PC-9 (cell line): ENCODE results near the gene TMEM214. TPM values are rescaled to one million over a fixed set of nuclear protein-coding genes. Genes with fewer than 3 reads are reported as not detected.

Experiments used
- BruUV-seq: library from RNA; stranded (reverse); fragments of 400-500 nt; replicated peaks from 2 replicates; lab custom pipeline; 2021; lab: Mats Ljungman, UMichigan
- CTCF ChIA-PET: fragments of 300-600 bp; sonication (Branson Sonifier 250); formaldehyde crosslinking; loops from one replicate; lab custom pipeline; 2022; ENCODE audit warnings: antibody characterized with exemption; lab: Charles Lee
- POLR2A ChIA-PET: fragments of 300-600 bp; sonication (Branson Sonifier 250); formaldehyde crosslinking; loops from one replicate; lab custom pipeline; 2022; ENCODE audit warnings: antibody characterized with exemption; ENCODE audit not compliant: unreplicated experiment; lab: Charles Lee
- DNase-seq, 2 experiments: peaks; one replicate each; pipeline versions ENCODE4 v3.0.0 to v3.0.0-alpha.2; 2015 to 2022; ENCODE audit warnings: mixed read lengths in 1 of 2
- H2AFZ ChIP-seq: fragments of 200-600 bp; sonication (generic); 2 replicates; pipeline ENCODE4 v1.8.1; 2017; ENCODE audit warnings: antibody characterized with exemption
- H3F3A ChIP-seq: fragments of 200-600 bp; sonication (generic); 2 replicates; pipeline ENCODE4 v1.8.1; 2017; ENCODE audit warnings: antibody characterized with exemption, mild to moderate bottlenecking, low read depth; ENCODE audit not compliant: insufficient read depth
- H3K27ac ChIP-seq: fragments of 200-600 bp; sonication (generic); 2 replicates; pipeline ENCODE4 v1.6.1; 2016; ENCODE audit warnings: mixed run types
- H3K27me3 ChIP-seq: fragments of 200-600 bp; sonication (generic); 2 replicates; pipeline ENCODE4 v1.6.1; 2016; ENCODE audit warnings: low read depth, mixed run types; ENCODE audit not compliant: insufficient read depth
- H3K36me3 ChIP-seq: fragments of 200-600 bp; sonication (generic); 2 replicates; pipeline ENCODE4 v1.6.1; 2016; ENCODE audit warnings: low read depth, mixed run types
- H3K4me1 ChIP-seq: fragments of 200-600 bp; sonication (generic); replicated peaks from 2 replicates; pipeline ENCODE4 v1.6.1; 2016; ENCODE audit warnings: mixed run types; ENCODE audit not compliant: insufficient read depth
- H3K4me2 ChIP-seq: fragments of 200-600 bp; sonication (generic); 2 replicates; pipeline ENCODE4 v1.6.1; 2017; ENCODE audit warnings: mixed run types
- H3K4me3 ChIP-seq: fragments of 200-600 bp; sonication (generic); 2 replicates; pipeline ENCODE4 v1.6.1; 2016; ENCODE audit warnings: mixed run types
- H3K79me2 ChIP-seq: fragments of 200-600 bp; sonication (generic); 2 replicates; pipeline ENCODE4 v1.6.1; 2017; ENCODE audit warnings: low read depth, mixed run types
- H3K9me2 ChIP-seq: fragments of 200-600 bp; sonication (generic); 2 replicates; pipeline ENCODE4 v1.8.1; 2017; ENCODE audit warnings: mild to moderate bottlenecking; ENCODE audit not compliant: insufficient read depth
- H3K9me3 ChIP-seq: fragments of 200-600 bp; sonication (generic); 2 replicates; pipeline ENCODE4 v1.8.1; 2016; ENCODE audit warnings: low read depth; ENCODE audit not compliant: insufficient read depth
- H4K20me1 ChIP-seq: fragments of 200-600 bp; sonication (generic); 2 replicates; pipeline ENCODE4 v1.8.1; 2017; ENCODE audit not compliant: insufficient read depth
- CTCF ChIP-seq: fragments of 200-600 bp; sonication (generic); conservative IDR thresholded peaks from 2 replicates; pipeline ENCODE4 v1.6.1; 2017; ENCODE audit warnings: mixed run types, antibody characterized with exemption, mild to moderate bottlenecking, moderate library complexity
- EZH2 ChIP-seq: fragments of 200-600 bp; sonication (generic); IDR thresholded peaks from 2 replicates; pipeline ENCODE4 v1.8.0; 2017; ENCODE audit warnings: antibody characterized with exemption, low read depth
- intact Hi-C: fragments of 100-400 bp; cut with micrococcal nuclease; formaldehyde crosslinking; loops from one replicate; pipeline ENCODE4 v1.10.0; 2022; ENCODE audit not compliant: unreplicated experiment
- total RNA-seq: library from RNA; stranded (reverse); gene quantifications from 2 replicates; pipeline ENCODE4 v1.2.3, GENCODE V29; 2021

TMEM214 gene
- total RNA-seq, 1 experiment from 2014 or later: 65.6 TPM

GRCh38 chr2:27071277-27071989 is 38.7 kb downstream of the TMEM214 start, which contains the start of gene OST4:
Gene OST4, minus strand, starts transcription at chr2:27071654.
- peak within 1 kb of the TSS; percentile 88 for H2AFZ ChIP-seq
- BruUV-seq: no TSS peak
- no peaks in the 10 kb centered on the region for H3K9me3 ChIP-seq
- H3F3A ChIP-seq: peaks cover 9% of the 10 kb centered on the region; the same call in 1 of the 2 replicates
- peak within 1 kb of the TSS; percentile 94 for H3K4me2 ChIP-seq
- peaks cover 11% of the 10 kb centered on the region for H3K4me1 ChIP-seq
- H3K4me3 ChIP-seq: peak within 1 kb of the TSS; percentile 90
- H4K20me1 ChIP-seq: 0 out of 2 replicates have a peak, but pooled peaks cover 6% of the 10 kb centered on the region
- TF ChIP-seq CTCF (no peak; the same call in 1 of the 2 replicates), EZH2 (no peak)
- CTCF ChIA-PET: interaction anchor here (0.6 kb wide), 1 partner anchor 196 kb away, joined by 3 read pairs; no protein-coding TSS in a partner anchor
- H3K79me2 ChIP-seq: peaks cover 29% of the 10 kb centered on the region
- no peaks in the 10 kb centered on the region for H3K9me2 ChIP-seq
- H3K27me3 ChIP-seq: 0 out of 2 replicates have a peak, but pooled peaks cover 2% of the 10 kb centered on the region
- peak; percentile 78 to 92 for DNase-seq
- peaks cover 14% of the 10 kb centered on the region for H3K36me3 ChIP-seq
- intact Hi-C loops: no loop called here
- POLR2A ChIA-PET: interaction anchor here (0.6 kb wide), 2 partner anchors 298 to 368 kb away, joined by 3 to 5 read pairs; no protein-coding TSS in a partner anchor
- 0 out of 2 replicates have a peak within 1 kb of the TSS, but pooled peaks have one; percentile 2 for H3K27ac ChIP-seq

GRCh38 chr2:27071990-27072830 is 39.4 kb downstream of the TMEM214 start:
- H3K9me2 ChIP-seq: no peaks in the 10 kb centered on the region
- H4K20me1 ChIP-seq: 0 out of 2 replicates have a peak, but pooled peaks cover 6% of the 10 kb centered on the region
- H3K36me3 ChIP-seq: peaks cover 14% of the 10 kb centered on the region
- H3K79me2 ChIP-seq: peaks cover 29% of the 10 kb centered on the region
- H3K27ac ChIP-seq: no peak overlapping the region
- BruUV-seq: no TSS peak
- H3F3A ChIP-seq: peaks cover 9% of the 10 kb centered on the region; the same call in 1 of the 2 replicates
- H3K4me1 ChIP-seq: peaks cover 11% of the 10 kb centered on the region
- H3K4me3 ChIP-seq: peak overlapping the region; percentile 90
- H3K4me2 ChIP-seq: peak overlapping the region; percentile 94
- H3K9me3 ChIP-seq: no peaks in the 10 kb centered on the region
- H2AFZ ChIP-seq: peak overlapping the region; percentile 88
- DNase-seq: no peak
- TF ChIP-seq CTCF (no peak), EZH2 (no peak)
- peaks cover 10% of the 10 kb centered on the region for H3K27me3 ChIP-seq
- intact Hi-C loops: no loop called here
- POLR2A ChIA-PET: interaction anchor here (0.6 kb wide), 1 partner anchor 297 kb away, joined by 3 read pairs; no protein-coding TSS in a partner anchor
- CTCF ChIA-PET: interaction anchor here (1.6 kb wide), 1 partner anchor 9 kb away, joined by 4 read pairs; no protein-coding TSS in a partner anchor

GRCh38 chr2:27072920-27073319 is 40.2 kb downstream of the TMEM214 start:
- Histone ChIP-seq H3K36me3 (peaks cover 14% of the 10 kb centered on the region), H4K20me1 (0 out of 2 replicates have a peak, but pooled peaks cover 6% of the 10 kb centered on the region), H3F3A (peaks cover 9% of the 10 kb centered on the region; the same call in 1 of the 2 replicates), H3K4me1 (peaks cover 11% of the 10 kb centered on the region), H3K27ac (no peak overlapping the region), H3K79me2 (peaks cover 29% of the 10 kb centered on the region), H3K4me2 (no peak overlapping the region), H3K9me3 (no peaks in the 10 kb centered on the region), H3K4me3 (no peak overlapping the region), H3K9me2 (no peaks in the 10 kb centered on the region), H2AFZ (no peak overlapping the region), H3K27me3 (peaks cover 17% of the 10 kb centered on the region)
- POLR2A ChIA-PET: no interaction called here
- TF ChIP-seq CTCF (no peak), EZH2 (no peak)
- no peak for DNase-seq
- intact Hi-C loops: no loop called here
- CTCF ChIA-PET: interaction anchor here (1.6 kb wide), 1 partner anchor 9 kb away, joined by 4 read pairs; no protein-coding TSS in a partner anchor
- BruUV-seq: no TSS peak
